Measurements from ENCODE around the gene BBOX1. TPM values are rescaled to one million over a fixed set of nuclear protein-coding genes. Genes with fewer than 3 reads are reported as not detected.

BBOX1 gene
- total and polyA plus RNA-seq, 2 of the 4 experiments (the other 2 are of a cell fraction): not detected

DNA sequence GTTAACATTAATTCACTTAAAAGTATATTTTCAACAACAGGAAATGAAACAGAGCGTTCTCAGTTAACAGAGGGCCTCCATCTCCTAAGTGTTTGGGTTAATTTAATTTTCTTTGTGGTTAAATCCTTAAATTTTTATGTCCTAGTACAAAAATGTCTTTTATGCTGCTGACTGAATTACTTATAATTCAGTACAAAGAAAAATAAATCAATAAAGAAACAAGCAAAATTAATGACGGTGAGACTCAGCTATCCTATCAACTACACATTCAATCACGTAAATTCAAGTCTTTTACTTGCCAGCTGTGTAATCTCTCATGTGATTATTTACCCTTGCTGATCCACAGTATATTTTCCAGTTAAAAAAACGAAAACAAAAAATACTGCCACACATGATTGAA, 81.4 kb downstream of the BBOX1 start:
- no peak overlapping the region for H3K4me3 ChIP-seq (ENCODE audit: insufficient read depth, low read depth, low read length)
- intact Hi-C loops (cut with micrococcal nuclease): no loop called here
- CTCF ChIA-PET: interaction anchor here (1.1 to 1.5 kb wide), 2 partner anchors 10 to 12 kb away, joined by 3 to 5 read pairs; no protein-coding TSS in a partner anchor
- H3K36me3 ChIP-seq (ENCODE audit: control insufficient read depth, insufficient read depth, low read length): no peaks in the 10 kb centered on the region
- H3K56ac ChIP-seq (ENCODE audit: extremely low read depth, insufficient read depth, low read length): no peak overlapping the region
- no peak overlapping the region for H3K23ac ChIP-seq (ENCODE audit: low read depth, low read length)
- no peak overlapping the region for H2AFZ ChIP-seq (replicated peaks; ENCODE audit: low read length, poor library complexity)
- H4K91ac ChIP-seq (ENCODE audit: insufficient read depth, low read depth, low read length): no peak overlapping the region
- no peaks in the 10 kb centered on the region; the same call in 1 of the 2 replicates for H3K27me3 ChIP-seq (ENCODE audit: control insufficient read depth, insufficient read depth, low read length)
- H2BK15ac ChIP-seq (ENCODE audit: low read depth, low read length): no peak overlapping the region
- no peak overlapping the region for H3K18ac ChIP-seq (ENCODE audit: low read depth, low read length)
- no peak for TF ChIP-seq RAD21 (IDR thresholded peaks at IDR 0.05; ENCODE audit: low read length)
- no peak for TF ChIP-seq MAZ (IDR thresholded peaks at IDR 0.05; ENCODE audit: borderline replicate concordance, low read depth, low read length)
- TF ChIP-seq MAFK (IDR thresholded peaks at IDR 0.05; ENCODE audit: low read depth, low read length): no peak
- TF ChIP-seq NFE2L2 (IDR thresholded peaks at IDR 0.05; ENCODE audit: low read depth, low read length): no peak
- TF ChIP-seq RCOR1 (IDR thresholded peaks at IDR 0.05; ENCODE audit: insufficient replicate concordance, low read length): no peak
- TF ChIP-seq RFX5 (IDR thresholded peaks at IDR 0.05; ENCODE audit: low read depth, low read length): no peak
- TF ChIP-seq FOS (IDR thresholded peaks at IDR 0.05; ENCODE audit: low read depth, low read length): no peak
- TF ChIP-seq CHD1 (IDR thresholded peaks at IDR 0.05; ENCODE audit: low read depth, low read length): no peak
- no peak for TF ChIP-seq BHLHE40 (IDR thresholded peaks at IDR 0.05; ENCODE audit: low read depth, low read length)
- TF ChIP-seq, protein P1, sequence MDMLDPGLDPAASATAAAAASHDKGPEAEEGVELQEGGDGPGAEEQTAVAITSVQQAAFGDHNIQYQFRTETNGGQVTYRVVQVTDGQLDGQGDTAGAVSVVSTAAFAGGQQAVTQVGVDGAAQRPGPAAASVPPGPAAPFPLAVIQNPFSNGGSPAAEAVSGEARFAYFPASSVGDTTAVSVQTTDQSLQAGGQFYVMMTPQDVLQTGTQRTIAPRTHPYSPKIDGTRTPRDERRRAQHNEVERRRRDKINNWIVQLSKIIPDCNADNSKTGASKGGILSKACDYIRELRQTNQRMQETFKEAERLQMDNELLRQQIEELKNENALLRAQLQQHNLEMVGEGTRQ (IDR thresholded peaks at IDR 0.05; ENCODE audit: low read depth, low read length): no peak
- TF ChIP-seq, protein P2, sequence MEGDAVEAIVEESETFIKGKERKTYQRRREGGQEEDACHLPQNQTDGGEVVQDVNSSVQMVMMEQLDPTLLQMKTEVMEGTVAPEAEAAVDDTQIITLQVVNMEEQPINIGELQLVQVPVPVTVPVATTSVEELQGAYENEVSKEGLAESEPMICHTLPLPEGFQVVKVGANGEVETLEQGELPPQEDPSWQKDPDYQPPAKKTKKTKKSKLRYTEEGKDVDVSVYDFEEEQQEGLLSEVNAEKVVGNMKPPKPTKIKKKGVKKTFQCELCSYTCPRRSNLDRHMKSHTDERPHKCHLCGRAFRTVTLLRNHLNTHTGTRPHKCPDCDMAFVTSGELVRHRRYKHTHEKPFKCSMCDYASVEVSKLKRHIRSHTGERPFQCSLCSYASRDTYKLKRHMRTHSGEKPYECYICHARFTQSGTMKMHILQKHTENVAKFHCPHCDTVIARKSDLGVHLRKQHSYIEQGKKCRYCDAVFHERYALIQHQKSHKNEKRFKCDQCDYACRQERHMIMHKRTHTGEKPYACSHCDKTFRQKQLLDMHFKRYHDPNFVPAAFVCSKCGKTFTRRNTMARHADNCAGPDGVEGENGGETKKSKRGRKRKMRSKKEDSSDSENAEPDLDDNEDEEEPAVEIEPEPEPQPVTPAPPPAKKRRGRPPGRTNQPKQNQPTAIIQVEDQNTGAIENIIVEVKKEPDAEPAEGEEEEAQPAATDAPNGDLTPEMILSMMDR (conservative IDR thresholded peaks at IDR 0.05; ENCODE audit: low read depth, low read length): no peak
- TF ChIP-seq MXI1 (IDR thresholded peaks at IDR 0.05; ENCODE audit: borderline replicate concordance, low read depth, low read length): no peak
- TF ChIP-seq SMC3 (IDR thresholded peaks at IDR 0.05; ENCODE audit: low read depth, low read length): no peak
- TF ChIP-seq, protein P3, sequence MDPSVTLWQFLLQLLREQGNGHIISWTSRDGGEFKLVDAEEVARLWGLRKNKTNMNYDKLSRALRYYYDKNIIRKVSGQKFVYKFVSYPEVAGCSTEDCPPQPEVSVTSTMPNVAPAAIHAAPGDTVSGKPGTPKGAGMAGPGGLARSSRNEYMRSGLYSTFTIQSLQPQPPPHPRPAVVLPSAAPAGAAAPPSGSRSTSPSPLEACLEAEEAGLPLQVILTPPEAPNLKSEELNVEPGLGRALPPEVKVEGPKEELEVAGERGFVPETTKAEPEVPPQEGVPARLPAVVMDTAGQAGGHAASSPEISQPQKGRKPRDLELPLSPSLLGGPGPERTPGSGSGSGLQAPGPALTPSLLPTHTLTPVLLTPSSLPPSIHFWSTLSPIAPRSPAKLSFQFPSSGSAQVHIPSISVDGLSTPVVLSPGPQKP (IDR thresholded peaks at IDR 0.05; ENCODE audit: borderline replicate concordance, low read depth, low read length): no peak
- no peak for TF ChIP-seq CEBPB (IDR thresholded peaks at IDR 0.05; ENCODE audit: low read depth, low read length)
- no peak for TF ChIP-seq POLR2A (IDR thresholded peaks at IDR 0.05; ENCODE audit: low read depth, low read length)
- in situ Hi-C loops (cut with MboI; ENCODE audit: low sequenced_read_pairs): no loop called here
- H3K4me2 ChIP-seq (ENCODE audit: low read depth, low read length): no peak overlapping the region
- no peaks in the 10 kb centered on the region for H3K4me1 ChIP-seq (ENCODE audit: control insufficient read depth, insufficient read depth, low read length)
- H2AK5ac ChIP-seq (ENCODE audit: low read depth, low read length): no peak overlapping the region
- H3K79me1 ChIP-seq (ENCODE audit: low read depth in 1 of 2, low read length in 2 of 2): no peaks in the 10 kb centered on the region
- DNase-seq (no peak), ATAC-seq (ENCODE audit: low read depth) (no peak)
- H4K8ac ChIP-seq (ENCODE audit: low read depth in 2 of 2, low read length in 2 of 2): no peak overlapping the region
- no peak overlapping the region for H3K14ac ChIP-seq (replicated peaks; ENCODE audit: low read depth, low read length)
- H2BK120ac ChIP-seq (ENCODE audit: low read depth, low read length): no peak overlapping the region
- H2AK9ac ChIP-seq (replicated peaks; ENCODE audit: low read depth, low read length, poor library complexity): no peak overlapping the region
- H4K20me1 ChIP-seq (ENCODE audit: insufficient read depth, low read length): no peaks in the 10 kb centered on the region
- no CpG with 5 or more reads among the region's 4 CpGs for WGBS, 2 experiments (ENCODE audit: extremely low coverage in 2 of 2, insufficient read length in 1 of 2)
- no peaks in the 10 kb centered on the region for H3K9me3 ChIP-seq (ENCODE audit: control insufficient read depth, insufficient read depth, low read length)
- H3K9ac ChIP-seq (ENCODE audit: low read depth, low read length): no peak overlapping the region
- H3K4ac ChIP-seq (ENCODE audit: low read depth, low read length): no peak overlapping the region
- H3K9me1 ChIP-seq (ENCODE audit: insufficient read depth, low read length): no peaks in the 10 kb centered on the region
- no peak overlapping the region for H2BK5ac ChIP-seq (ENCODE audit: low read depth, low read length, poor library complexity, severe bottlenecking)
- dilution Hi-C loops (cut with HindIII; ENCODE audit: low sequenced_read_pairs, unreplicated experiment): no loop called here
- no peak overlapping the region for H4K5ac ChIP-seq (ENCODE audit: low read depth, low read length)
- H3K27ac ChIP-seq (ENCODE audit: insufficient read depth, low read length): no peak overlapping the region
- no TSS peak for BruUV-seq (replicated peaks)
- POLR2A ChIA-PET (ENCODE audit: unreplicated experiment): no interaction called here
- no peak overlapping the region for H2BK20ac ChIP-seq (ENCODE audit: low read depth, low read length)

Measured in IMR-90 (cell line).